Measurements from ENCODE around the gene MAGI2.

Gene MAGI2

DNA sequence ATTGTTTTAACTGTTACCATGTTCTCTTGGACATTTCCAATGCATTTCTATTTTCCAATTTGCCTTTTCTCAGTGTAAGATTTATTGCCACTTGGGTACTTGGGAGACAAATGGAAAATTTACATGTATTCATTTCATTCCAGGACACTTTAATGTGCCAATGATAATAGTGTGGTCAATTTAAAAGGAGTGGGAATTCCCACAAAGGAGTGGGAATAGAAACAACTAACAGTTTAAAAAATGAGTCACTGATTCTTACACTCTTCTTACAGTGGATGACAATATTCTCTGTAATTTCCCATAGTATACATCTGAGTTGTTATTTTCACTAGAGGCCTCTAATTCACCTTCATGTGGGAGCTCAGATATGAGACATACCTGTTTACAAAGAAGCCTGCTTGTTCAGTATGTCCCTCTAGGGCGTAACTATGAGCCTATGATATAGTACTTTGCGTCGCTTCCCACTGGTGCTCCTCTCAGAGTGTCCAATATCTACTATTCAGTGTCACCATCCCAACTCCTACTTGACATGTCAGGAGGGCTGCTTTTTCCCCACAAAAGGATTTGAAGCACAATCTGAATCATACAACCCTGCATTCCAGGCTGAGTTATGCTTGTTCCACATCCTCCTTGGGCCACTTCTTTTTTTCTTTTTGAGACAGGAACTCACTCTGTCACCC is 1353.6 kb downstream of the MAGI2 start:
- TF ChIP-seq, protein P1, sequence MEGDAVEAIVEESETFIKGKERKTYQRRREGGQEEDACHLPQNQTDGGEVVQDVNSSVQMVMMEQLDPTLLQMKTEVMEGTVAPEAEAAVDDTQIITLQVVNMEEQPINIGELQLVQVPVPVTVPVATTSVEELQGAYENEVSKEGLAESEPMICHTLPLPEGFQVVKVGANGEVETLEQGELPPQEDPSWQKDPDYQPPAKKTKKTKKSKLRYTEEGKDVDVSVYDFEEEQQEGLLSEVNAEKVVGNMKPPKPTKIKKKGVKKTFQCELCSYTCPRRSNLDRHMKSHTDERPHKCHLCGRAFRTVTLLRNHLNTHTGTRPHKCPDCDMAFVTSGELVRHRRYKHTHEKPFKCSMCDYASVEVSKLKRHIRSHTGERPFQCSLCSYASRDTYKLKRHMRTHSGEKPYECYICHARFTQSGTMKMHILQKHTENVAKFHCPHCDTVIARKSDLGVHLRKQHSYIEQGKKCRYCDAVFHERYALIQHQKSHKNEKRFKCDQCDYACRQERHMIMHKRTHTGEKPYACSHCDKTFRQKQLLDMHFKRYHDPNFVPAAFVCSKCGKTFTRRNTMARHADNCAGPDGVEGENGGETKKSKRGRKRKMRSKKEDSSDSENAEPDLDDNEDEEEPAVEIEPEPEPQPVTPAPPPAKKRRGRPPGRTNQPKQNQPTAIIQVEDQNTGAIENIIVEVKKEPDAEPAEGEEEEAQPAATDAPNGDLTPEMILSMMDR (IDR thresholded peaks at IDR 0.05; ENCODE audit: control extremely low read depth, extremely low read depth, low read depth, missing control alignments): no peak
- ChIA-PET CTCF (no interaction called here), POLR2A (no interaction called here)
- no peak for DNase-seq (ENCODE audit: extremely low spot score)

DNA sequence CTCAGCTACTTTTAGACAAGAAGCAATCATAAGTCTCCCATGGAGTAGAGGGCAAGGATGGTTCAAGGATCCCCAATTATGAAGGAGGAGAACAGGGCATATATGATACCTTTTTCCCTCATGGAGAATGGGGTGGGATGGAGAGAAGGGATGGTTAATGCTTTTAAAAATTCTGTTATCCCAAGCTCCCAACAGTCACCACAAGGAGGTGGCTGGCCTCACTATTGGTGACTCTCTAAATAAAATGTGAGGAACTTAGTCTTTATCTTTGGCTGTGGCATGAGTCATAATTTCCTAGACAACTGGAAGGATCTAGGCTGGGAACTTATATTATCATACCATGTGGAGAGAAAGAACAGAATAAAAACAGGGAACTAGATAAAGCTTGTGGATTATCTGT is 1357.9 kb downstream of the MAGI2 start:
- no peak for DNase-seq (ENCODE audit: extremely low spot score)
- ChIA-PET POLR2A (no interaction called here), CTCF (no interaction called here)
- TF ChIP-seq, protein P1 (IDR thresholded peaks at IDR 0.05; ENCODE audit: control extremely low read depth, extremely low read depth, low read depth, missing control alignments): no peak

DNA sequence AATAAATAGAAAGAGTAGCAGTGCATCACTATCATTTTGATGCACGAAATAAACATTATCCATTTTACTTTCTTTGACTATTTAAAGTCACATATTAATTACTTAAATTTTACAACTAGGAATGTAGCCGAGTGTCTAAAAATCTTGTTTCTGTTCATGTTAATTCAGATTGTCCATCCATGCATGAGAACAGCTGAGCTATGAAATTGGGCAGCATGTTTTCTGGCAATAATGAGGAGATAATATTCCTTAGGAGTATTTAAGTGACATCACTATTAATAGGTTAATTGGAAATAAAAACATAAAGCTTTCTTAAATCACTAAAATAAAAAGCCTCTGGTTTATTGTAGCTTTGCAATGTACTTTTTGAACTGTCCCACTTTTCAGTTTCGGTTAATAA is 1361.1 kb downstream of the MAGI2 start:
- TF ChIP-seq, protein P1 (IDR thresholded peaks at IDR 0.05; ENCODE audit: control extremely low read depth, extremely low read depth, low read depth, missing control alignments): no peak
- ChIA-PET POLR2A (no interaction called here), CTCF (interaction anchor here (0.9 to 2.0 kb wide), 4 partner anchors 12 to 51 kb away, joined by 3 to 4 read pairs (median 3); no protein-coding TSS in a partner anchor)
- no peak for DNase-seq (ENCODE audit: extremely low spot score)

DNA sequence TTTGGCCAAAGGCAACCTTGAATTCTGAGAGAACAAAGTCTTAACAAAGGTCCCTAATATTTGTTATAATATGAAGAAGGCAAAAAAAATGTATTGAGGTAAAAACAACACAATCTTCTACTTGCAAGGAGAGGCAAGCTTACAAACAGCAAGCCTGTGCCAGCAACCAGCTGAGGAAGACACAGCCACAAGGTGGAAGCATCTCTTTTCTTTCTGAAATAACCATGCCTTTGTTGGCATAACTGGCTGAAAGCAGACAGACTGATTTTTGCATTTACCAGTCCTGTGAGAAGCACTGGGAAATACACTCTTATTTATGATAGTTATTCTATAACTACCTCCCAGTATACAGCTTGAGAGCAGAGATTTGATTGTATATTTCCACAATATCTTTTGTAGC is 1362.9 kb downstream of the MAGI2 start:
- TF ChIP-seq, protein P1 (IDR thresholded peaks at IDR 0.05; ENCODE audit: control extremely low read depth, extremely low read depth, low read depth, missing control alignments): no peak
- ChIA-PET CTCF (interaction anchor here (0.7 kb wide), 1 partner anchor 19 kb away, joined by 3 read pairs; no protein-coding TSS in a partner anchor), POLR2A (no interaction called here)
- DNase-seq (ENCODE audit: extremely low spot score): no peak

DNA sequence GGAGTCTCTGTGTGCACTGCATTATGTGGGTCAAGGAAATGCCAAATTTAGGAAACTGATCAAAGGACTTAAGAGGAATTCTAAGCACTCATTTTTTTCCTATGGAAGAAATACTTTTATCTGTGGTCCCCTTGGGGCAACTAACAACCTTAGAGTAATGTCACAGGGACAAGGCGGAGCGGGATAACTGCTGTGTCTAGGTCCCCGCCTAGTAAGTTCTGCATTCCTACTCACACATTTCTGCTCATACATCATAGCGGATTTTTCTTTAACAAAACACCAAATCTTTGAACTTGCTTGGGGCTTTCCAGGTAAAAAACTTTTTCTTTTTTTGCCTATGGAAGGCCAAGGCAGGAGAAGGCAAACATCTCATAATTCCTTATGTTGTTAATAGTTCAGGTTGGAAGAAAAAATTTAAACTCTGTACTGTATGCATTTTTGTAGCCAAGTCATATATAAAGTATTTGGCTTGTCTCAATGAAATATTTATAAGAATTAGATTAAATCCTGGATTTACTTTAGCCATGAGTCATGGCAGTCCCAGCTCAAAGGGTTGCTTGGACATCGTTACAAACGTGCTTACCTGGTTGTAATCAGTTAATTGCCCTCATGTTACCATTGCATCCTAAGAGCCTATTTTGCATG is 1369.9 kb downstream of the MAGI2 start:
- POLR2A ChIA-PET: no interaction called here
- DNase-seq (ENCODE audit: extremely low spot score): no peak
- TF ChIP-seq, protein P1 (IDR thresholded peaks at IDR 0.05; ENCODE audit: control extremely low read depth, extremely low read depth, low read depth, missing control alignments): no peak
- CTCF ChIA-PET: interaction anchor here (1.2 to 2.0 kb wide), 2 partner anchors 10 to 425 kb away, joined by 3 to 5 read pairs; no protein-coding TSS in a partner anchor

DNA sequence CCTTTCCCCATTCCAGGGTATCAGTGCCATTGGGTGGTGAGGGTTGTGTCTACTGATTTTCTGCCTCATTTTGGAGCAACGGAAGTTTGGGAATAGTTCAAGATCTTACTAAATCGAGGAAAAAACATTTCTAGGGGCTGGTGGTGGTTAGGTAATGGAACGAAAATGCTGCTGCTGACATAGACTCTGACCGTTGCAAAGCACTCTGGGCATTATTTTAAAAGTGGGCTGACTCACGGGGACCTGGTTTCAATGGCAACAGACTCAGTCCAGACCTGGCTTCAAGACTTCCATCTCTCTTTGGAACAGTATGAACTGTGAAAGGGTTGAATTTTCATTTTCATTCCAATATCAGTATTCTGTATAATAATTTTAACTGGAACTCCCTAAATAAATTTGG is 1370.9 kb downstream of the MAGI2 start:
- ChIA-PET CTCF (no interaction called here), POLR2A (no interaction called here)
- TF ChIP-seq, protein P1 (IDR thresholded peaks at IDR 0.05; ENCODE audit: control extremely low read depth, extremely low read depth, low read depth, missing control alignments): no peak
- no peak for DNase-seq (ENCODE audit: extremely low spot score)
